B cell (primary cell): ENCODE measurements around the gene ESRP2. TPM values are rescaled to one million over a fixed set of nuclear protein-coding genes. Genes with fewer than 3 reads are reported as not detected.

Experiments
- ATAC-seq: fragments of 200-7000 bp; cut with Tn5 transposase; one replicate; pipeline ENCODE4 v1.10.0; 2021; ENCODE audit warnings: low read depth, mild to moderate bottlenecking, moderate number of reproducible peaks, moderate library complexity
- CTCF ChIA-PET: fragments of 350-600 bp; sonication (Branson Sonifier 250); formaldehyde crosslinking; loops from one replicate; lab custom pipeline; 2021; ENCODE audit warnings: antibody characterized with exemption, inconsistent platforms; lab: Charles Lee
- POLR2A ChIA-PET: fragments of 350-600 bp; sonication (Branson Sonifier 250); formaldehyde crosslinking; loops from one replicate; lab custom pipeline; 2021; ENCODE audit warnings: antibody characterized with exemption; lab: Charles Lee
- DNase-seq: peaks from one replicate; pipeline ENCODE4 v3.0.0; 2013
- H2AFZ ChIP-seq: 2 replicates; pipeline ENCODE4 v1.6.1; 2012; ENCODE audit warnings: mild to moderate bottlenecking, low read depth, low read length; ENCODE audit not compliant: insufficient read depth, poor library complexity, severe bottlenecking
- H3K27ac ChIP-seq, 2 donors: 1 replicate in 1 of 2; 2 replicates in 1 of 2; pipeline ENCODE4 v1.5.1; 2012 to 2013; ENCODE audit warnings: low read length in 2 of 2, mild to moderate bottlenecking in 2 of 2, moderate library complexity in 1 of 2
- H3K27me3 ChIP-seq, 4 experiments: fragments of 200-600 bp in 1 of 4; sonication (generic) in 1 of 4; replicated peaks in 1 of 4; 1 replicate in 2 of 4; 2 replicates in 2 of 4; pipeline versions ENCODE4 v1.6.1 to v1.7.0; 2013 to 2016; ENCODE audit warnings: low read length in 3 of 4, mild to moderate bottlenecking in 2 of 4, mixed read lengths in 1 of 4, moderate library complexity in 1 of 4; ENCODE audit not compliant: insufficient read depth in 4 of 4, control insufficient read depth in 3 of 4; ENCODE audit errors: control extremely low read depth in 1 of 4
- H3K36me3 ChIP-seq, 2 experiments: replicated peaks in 1 of 2; 1 replicate in 1 of 2; 2 replicates in 1 of 2; pipeline versions ENCODE4 v1.6.1 to v1.7.1; 2013; ENCODE audit warnings: low read length in 1 of 2; ENCODE audit not compliant: insufficient read depth in 2 of 2, control insufficient read depth in 1 of 2; ENCODE audit errors: control extremely low read depth in 1 of 2, extremely low read depth in 1 of 2
- H3K4me1 ChIP-seq, 2 donors: fragments of 200-600 bp in 1 of 2; sonication (generic) in 1 of 2; 1 replicate in 1 of 2; 2 replicates in 1 of 2; pipeline versions ENCODE4 v1.5.1 to v1.6.1; 2013 to 2017; ENCODE audit warnings: low read length in 2 of 2; ENCODE audit not compliant: control insufficient read depth in 2 of 2, insufficient read depth in 2 of 2
- H3K4me2 ChIP-seq: replicated peaks from 2 replicates; pipeline ENCODE3; 2012; ENCODE audit warnings: mild to moderate bottlenecking, low read depth, low read length; ENCODE audit not compliant: poor library complexity, severe bottlenecking
- H3K4me3 ChIP-seq, 5 experiments: fragments of 200-600 bp in 1 of 5; sonication (generic) in 1 of 5; 1 replicate in 3 of 5; 2 replicates in 2 of 5; pipeline versions ENCODE4 v1.5.1 to v1.7.0; 2011 to 2016; ENCODE audit warnings: low read length in 4 of 5, mild to moderate bottlenecking in 4 of 5, low read depth in 2 of 5, control low read depth in 1 of 5, moderate library complexity in 1 of 5; ENCODE audit not compliant: insufficient read depth in 1 of 5; ENCODE audit errors: control extremely low read depth in 1 of 5, extremely low read depth in 1 of 5
- H3K79me2 ChIP-seq: fragments of 200-600 bp; sonication (generic); one replicate; pipeline ENCODE4 v1.6.0; 2016; ENCODE audit warnings: low read length; ENCODE audit not compliant: control insufficient read depth, insufficient read depth
- H3K9ac ChIP-seq: fragments of 200-600 bp; sonication (generic); 2 replicates; pipeline ENCODE4 v1.6.1; 2017; ENCODE audit warnings: mild to moderate bottlenecking, low read length, moderate library complexity
- H3K9me3 ChIP-seq, 3 donors: one replicate each; pipeline versions ENCODE4 v1.6.1 to v1.7.1; 2013; ENCODE audit warnings: low read length in 2 of 3; ENCODE audit not compliant: control insufficient read depth in 2 of 3, insufficient read depth in 1 of 3; ENCODE audit errors: control extremely low read depth in 1 of 3
- H4K20me1 ChIP-seq: 2 replicates; pipeline ENCODE4 v1.6.0; 2012; ENCODE audit warnings: mild to moderate bottlenecking, low read length; ENCODE audit not compliant: insufficient read depth, control insufficient read depth, poor library complexity, severe bottlenecking
- H3K27ac Mint-ChIP-seq: one replicate; pipeline ENCODE4 v1.8.0; 2021; ENCODE audit warnings: mixed read lengths
- H3K27me3 Mint-ChIP-seq: one replicate; pipeline ENCODE4 v1.8.0; 2021; ENCODE audit warnings: mixed read lengths
- H3K4me1 Mint-ChIP-seq: one replicate; pipeline ENCODE4 v1.8.0; 2021; ENCODE audit warnings: mixed read lengths
- H3K4me3 Mint-ChIP-seq: one replicate; pipeline ENCODE4 v1.8.0; 2021; ENCODE audit warnings: mixed read lengths
- H3K9me3 Mint-ChIP-seq: one replicate; pipeline ENCODE4 v1.8.0; 2022; ENCODE audit warnings: mixed read lengths; ENCODE audit not compliant: insufficient read depth
- EZH2 ChIP-seq: IDR thresholded peaks from 2 replicates; pipeline ENCODE4 v1.6.1; 2012; ENCODE audit warnings: borderline replicate concordance, low read depth, mild to moderate bottlenecking, moderate library complexity, low read length; ENCODE audit not compliant: insufficient read depth, poor library complexity, severe bottlenecking
- WGBS: methylation state at CpG from one replicate; pipeline ENCODE4 v1.1.5; 2013; ENCODE audit warnings: missing lambda C conversion rate; ENCODE audit not compliant: insufficient coverage; 5-methylcytosine and 5-hydroxymethylcytosine counted together
- intact Hi-C: fragments of 100-400 bp; cut with micrococcal nuclease; formaldehyde crosslinking; loops from one replicate; pipeline ENCODE4 v1.10.0; 2022
- polyA plus RNA-seq: library from polyadenylated mRNA; depleted of rRNA; stranded (reverse); fragments of >200 nt; gene quantifications from 2 replicates; pipeline ENCODE4 v1.2.3, GENCODE V29; 2012
- total RNA-seq, 2 donors: library from RNA; stranded (reverse); fragments of 120-200 nt in 1 of 2; gene quantifications; 1 replicate in 1 of 2; 2 replicates in 1 of 2; pipeline versions ENCODE4 v1.2.3 to v1.2.4, GENCODE V29; 2013 to 2022
- TF ChIP-seq, protein P1 (sequence below): fragments of 200-600 bp; IDR thresholded peaks from one replicate; pipeline ENCODE4 v1.8.0; 2022; ENCODE audit warnings: antibody characterized with exemption, mild to moderate bottlenecking

The ESRP2 gene
- total and polyA plus RNA-seq, 2 donors (not counting 1 experiment from before 2014, with no cell fraction given), result 0.09 TPM; not detected in 1

DNA sequence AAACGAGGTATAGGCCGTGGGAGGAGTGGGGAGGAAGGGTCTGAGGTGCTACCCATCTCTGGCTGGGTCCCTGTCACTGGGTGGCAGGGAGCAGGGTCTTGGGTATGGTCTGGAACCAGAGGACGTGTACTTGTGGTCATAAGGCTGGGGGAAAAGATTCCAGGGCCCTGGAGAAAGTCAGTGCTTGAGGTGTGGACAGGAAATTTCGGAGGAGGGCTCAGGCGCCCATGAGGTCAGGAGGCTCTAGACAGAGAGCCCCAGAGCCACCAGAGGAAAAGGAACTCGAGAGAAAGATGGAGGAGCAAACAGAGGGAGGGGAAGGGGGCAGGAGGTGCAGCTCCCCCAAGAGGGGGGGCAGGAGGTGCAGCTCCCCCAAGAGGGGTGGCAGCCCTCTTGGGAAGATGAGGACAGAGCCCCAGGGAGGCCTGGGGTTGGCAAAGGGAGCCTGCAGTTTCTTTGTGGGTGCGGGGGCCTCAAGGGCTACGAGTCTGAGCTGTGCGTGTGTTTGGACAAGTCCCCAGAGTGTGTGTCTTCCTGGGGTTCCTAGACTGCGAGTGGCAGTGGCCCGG is 27.7 kb upstream of the ESRP2 start:
- no peak for ATAC-seq
- CTCF ChIA-PET, result interaction anchor here (0.6 to 15.1 kb wide), 25 partner anchors 9 to 772 kb away, joined by 3 to 554 read pairs (median 6); partner anchors contain the start of genes NFATC3, PLA2G15, PRMT7 and SLC7A6OS
- Histone ChIP-seq H3K27me3 (no peaks in the 10 kb centered on the region), H3K4me2 (peak overlapping the region; percentile 82), H4K20me1 (peaks cover 15% of the 10 kb centered on the region), H3K4me1 (peaks cover 17 to 47% of the 10 kb centered on the region in 2 donors), H3K9me3 (peaks cover 0 to 4% (median 0%) of the 10 kb centered on the region in 3 donors), H3K79me2 (peaks cover 77% of the 10 kb centered on the region), H3K27ac (peak overlapping the region; percentile 92 to 97), H3K4me3 (peak overlapping the region in 4 of 5 experiments; percentile 63 to 91 (median 88)), H3K9ac (peak overlapping the region; percentile 95), H3K36me3 (peaks cover 0 to 24% of the 10 kb centered on the region in 2 experiments), H2AFZ (peak overlapping the region; percentile 91)
- 39% methylated on average over 11 of the region's 11 CpGs for WGBS
- Mint-ChIP-seq H3K27me3 (no peaks in the 10 kb centered on the region), H3K4me1 (peaks cover 40% of the 10 kb centered on the region), H3K4me3 (peak overlapping the region; percentile 92), H3K27ac (peak overlapping the region; percentile 95), H3K9me3 (no peaks in the 10 kb centered on the region)
- TF ChIP-seq, protein P1, sequence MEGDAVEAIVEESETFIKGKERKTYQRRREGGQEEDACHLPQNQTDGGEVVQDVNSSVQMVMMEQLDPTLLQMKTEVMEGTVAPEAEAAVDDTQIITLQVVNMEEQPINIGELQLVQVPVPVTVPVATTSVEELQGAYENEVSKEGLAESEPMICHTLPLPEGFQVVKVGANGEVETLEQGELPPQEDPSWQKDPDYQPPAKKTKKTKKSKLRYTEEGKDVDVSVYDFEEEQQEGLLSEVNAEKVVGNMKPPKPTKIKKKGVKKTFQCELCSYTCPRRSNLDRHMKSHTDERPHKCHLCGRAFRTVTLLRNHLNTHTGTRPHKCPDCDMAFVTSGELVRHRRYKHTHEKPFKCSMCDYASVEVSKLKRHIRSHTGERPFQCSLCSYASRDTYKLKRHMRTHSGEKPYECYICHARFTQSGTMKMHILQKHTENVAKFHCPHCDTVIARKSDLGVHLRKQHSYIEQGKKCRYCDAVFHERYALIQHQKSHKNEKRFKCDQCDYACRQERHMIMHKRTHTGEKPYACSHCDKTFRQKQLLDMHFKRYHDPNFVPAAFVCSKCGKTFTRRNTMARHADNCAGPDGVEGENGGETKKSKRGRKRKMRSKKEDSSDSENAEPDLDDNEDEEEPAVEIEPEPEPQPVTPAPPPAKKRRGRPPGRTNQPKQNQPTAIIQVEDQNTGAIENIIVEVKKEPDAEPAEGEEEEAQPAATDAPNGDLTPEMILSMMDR, result no peak
- TF ChIP-seq EZH2, result no peak
- intact Hi-C loops, result loop anchor here (1.0 to 10.0 kb wide), 6 partner anchors 18 to 261 kb away; partner anchors contain the start of genes PLA2G15 and PRMT7
- POLR2A ChIA-PET, result interaction anchor here (1.3 to 2.8 kb wide), 4 partner anchors 21 to 47 kb away, joined by 4 to 38 read pairs (median 15); partner anchors contain the start of genes PRMT7 and SLC7A6OS
- DNase-seq, result peak; percentile 33
